ENCODE measurements around the gene SCD5.

SCD5 gene

DNA sequence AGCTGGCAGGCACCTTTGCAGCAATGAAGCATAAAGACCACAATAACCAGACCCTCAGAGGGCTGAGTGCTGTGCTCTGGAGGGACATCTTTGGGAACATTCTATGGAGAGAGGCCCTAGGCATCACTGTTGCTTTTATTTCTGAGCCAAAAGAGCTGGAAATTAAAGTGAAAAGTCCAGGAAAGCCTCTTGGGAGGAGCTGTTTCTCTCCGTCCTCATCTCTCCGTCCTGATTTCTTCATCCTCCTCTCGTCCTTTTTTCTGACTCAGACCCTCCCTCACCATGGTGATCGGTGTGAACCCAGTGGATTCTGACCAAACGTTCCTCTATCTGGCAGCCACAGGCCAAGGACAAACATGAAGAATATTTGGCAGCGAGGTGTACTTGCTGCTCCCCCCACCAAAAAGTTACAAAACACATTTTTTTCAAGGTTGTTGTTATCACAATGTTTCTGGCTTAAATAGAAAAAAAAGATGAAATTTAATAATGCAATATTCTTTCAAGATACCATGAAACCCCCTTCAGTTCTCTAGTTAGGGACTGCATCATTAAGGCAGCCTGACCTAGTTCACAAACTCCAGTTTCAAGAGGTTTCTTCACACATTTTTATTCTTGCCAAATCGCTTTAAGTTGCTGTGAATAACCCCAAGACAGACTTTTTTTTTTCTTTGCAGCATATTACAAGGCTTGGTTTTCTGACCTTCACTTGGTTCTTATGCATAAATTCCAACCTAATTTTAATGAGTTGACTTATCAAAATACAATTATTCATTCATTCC, 80.2 kb downstream of the SCD5 start:
- DNase-seq: no peak

DNA sequence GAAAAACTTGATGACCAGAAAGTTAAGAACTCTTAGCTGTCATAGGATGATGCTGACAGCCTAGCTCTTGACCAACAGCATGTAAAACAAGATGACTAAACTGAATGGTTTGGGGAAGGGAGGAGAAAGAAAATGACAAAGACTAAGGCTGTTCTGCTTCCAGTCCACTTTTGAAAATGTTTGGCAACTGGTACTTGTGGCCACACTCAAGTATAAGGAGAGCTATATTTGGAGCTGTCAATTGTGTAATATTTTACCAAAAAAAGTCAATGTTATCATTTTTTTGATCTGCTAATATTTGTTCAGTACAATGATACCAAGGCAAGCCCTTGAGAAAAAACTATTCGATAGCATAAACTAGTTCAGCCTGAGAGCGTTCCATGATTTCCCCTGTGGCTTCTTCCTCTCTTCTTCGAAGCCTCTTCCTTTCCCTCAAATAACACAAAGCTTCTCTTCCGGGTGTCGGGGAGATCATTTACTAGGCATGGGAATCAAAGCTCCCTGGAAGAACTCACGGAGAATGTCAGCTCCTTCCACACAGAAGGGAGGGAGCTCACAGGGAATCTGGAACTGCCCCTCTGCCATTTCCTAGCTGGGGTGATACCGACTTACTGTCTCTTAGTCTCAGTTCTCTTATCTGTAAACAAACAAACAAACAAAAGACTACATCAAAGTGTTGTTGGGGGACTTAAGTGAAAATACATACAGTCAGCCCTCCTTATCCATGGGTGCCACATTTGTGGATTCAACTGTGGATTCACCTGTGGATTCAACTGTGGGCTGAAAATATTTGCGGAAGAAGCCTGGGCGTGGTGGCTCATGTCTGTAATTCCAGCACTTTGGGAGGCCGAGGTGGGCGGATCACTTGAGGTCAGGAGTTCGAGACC, 82.6 kb downstream of the SCD5 start:
- DNase-seq: no peak

DNA sequence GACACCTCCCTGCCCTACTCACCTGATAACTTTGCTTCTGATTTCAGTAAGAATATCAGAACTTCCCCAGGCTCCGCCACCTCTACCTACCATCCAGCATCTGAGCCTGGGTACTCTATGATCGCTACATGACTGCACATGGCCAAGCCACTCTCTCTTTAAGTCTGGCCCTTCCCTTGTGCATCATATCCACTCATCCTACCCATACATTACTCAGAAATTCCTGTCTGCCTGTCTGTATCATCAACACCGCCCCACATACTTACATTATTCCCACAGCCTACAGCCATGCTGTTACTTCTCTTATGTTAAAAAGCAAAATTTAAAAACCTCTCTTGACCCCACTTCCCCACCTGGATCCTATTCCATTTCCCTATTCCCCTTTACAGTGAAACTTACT, 84.7 kb downstream of the SCD5 start:
- DNase-seq: no peak

DNA sequence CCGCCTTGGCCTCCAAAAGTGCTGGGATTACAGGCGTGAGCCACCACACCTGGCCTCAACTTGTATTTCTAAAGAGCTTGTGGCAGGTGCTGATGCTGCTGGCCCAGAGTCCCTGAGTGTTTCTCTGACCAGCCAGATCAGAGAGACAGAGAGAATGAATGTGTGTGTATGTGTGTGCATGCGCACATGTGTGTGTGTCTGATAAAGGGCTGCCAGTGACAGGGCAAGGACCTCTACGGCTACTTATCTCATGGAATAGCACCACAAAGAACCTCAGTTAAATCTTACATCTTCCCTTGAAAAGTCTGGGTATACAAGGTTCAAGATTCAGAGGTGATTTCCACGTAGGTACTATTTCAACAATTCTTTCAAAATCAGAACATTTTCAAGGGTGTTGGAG, 86.0 kb downstream of the SCD5 start:
- no peak for DNase-seq

DNA sequence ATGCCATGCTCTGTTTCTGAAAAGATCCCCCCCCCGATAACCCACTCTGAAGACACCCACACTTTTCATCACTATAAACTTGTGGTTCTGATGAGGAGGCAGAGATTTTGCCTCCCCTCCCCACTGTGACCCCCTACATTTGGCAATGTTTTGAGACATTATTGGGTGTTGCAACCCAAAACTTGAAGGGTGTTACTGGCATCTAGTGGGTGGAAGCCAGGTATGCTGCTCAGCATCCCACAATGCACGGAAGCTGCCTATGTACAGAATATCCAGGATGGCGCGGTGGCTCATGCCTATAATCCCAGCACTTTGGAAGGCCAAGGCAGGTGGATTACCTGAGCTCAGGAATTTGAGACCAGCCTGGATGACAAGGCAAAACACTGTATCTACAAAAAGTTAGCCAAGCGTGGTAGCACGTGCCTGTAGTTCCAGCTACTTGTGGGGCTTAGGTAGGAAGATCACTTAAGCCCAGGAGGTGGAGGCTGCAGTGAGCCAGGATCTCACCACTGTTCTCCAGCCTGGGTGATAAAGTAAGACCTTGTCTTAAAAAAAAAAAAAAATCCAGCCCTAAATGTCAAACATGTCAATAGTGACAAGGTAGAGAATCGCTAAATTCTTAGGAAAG, 87.3 kb downstream of the SCD5 start:
- no peak for DNase-seq

DNA sequence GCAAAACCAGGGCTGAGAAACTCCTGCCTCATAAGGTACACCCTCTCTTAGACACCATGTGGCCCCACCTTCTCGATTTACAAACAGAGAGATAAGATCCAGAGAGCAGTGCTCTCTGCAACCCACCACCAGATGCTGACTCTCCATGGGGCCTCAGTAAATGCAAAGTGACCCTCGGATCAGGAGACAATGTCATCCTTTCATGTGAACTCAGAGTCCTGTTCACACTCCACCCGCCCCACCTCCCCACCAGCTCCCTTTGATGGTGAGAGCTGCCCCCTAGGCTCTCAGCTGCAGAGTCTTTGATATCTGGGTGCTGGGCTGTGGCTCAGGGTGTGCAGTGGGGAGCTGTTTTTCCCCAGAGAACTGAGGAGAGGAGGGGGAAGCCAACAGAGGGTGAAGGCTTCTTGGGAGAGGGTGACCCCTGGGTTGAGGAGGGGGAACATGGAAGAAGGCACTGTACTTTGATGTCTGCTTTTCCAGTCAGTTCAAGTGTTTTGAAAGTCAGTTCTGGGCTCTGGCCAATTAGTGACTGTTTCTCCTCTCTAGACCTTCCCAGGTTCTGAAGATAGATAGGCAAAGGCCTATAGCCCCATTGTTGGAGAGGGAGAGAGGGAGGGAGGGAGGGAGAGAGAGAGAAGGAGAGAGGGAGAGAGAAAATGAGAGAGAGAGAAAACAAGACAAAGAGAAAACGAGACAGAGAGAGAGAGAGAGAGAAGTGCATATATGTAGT, 88.2 kb downstream of the SCD5 start:
- no peak for DNase-seq

DNA sequence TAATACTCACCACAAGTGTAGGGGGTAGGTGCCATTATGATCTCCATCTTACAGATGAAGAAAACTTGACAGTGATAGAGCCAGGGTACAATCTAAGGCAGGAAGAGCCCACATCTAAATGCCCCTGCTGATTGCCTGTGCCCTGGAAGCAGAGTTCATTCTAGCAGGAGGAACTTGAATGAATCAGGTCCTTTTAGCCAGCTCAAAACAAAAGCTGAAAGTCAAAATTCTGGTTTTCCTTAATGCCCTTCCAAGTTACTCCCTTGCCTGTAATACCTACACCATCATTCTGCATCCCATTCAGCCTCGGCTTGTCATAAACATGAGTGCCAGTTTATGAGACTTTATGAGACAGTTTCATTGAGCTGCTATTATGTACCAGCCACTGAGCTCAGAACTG, 89.6 kb downstream of the SCD5 start:
- DNase-seq: no peak

DNA sequence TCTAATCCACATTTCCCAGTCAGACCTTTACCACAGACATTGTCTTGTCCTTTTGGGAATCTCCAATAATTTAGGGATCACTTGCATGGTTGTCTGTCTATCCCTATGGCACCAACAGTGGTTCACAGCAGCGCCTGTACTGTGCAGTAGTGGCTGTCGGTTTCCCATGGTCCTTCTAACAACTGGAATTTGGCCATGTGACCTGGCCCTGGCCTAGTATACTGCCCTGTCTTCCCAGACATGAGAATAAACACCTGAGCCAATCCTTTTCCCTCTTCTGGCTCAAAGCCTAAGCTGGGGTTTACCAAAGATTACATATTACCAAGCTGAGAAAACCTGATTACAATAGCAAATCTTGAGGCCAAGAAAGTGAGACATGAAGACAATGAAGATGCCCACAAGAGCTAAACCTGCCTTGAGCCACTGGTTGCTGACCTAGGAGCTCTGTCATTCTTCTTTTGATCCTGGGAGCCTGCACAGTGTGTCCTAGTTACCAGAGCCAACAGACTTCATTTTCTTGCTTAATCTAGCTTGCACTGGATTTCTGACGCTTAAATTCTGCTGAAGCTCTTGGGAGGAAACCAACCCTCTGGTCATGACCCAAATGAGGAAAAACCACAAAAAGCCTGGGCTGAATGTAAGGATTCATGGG, 92.1 kb downstream of the SCD5 start:
- no peak for DNase-seq

DNA sequence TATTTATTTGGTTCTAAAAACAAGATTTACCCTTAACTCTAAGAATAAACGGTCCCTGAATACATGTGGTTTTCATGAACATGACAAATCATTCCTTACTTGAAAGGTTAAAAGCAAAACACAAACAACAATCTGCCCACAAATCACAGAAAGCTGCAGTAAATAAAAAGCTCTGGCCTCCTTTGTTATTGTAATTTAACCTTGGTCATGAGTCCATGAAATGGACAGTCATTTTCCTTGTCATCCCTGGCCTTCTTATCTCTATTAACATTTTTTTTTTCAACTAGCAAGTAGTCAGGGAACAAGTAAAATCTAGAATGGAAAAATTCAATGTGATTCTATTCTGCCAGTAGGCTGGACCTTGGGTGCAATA, 92.7 kb downstream of the SCD5 start:
- no peak for DNase-seq

DNA sequence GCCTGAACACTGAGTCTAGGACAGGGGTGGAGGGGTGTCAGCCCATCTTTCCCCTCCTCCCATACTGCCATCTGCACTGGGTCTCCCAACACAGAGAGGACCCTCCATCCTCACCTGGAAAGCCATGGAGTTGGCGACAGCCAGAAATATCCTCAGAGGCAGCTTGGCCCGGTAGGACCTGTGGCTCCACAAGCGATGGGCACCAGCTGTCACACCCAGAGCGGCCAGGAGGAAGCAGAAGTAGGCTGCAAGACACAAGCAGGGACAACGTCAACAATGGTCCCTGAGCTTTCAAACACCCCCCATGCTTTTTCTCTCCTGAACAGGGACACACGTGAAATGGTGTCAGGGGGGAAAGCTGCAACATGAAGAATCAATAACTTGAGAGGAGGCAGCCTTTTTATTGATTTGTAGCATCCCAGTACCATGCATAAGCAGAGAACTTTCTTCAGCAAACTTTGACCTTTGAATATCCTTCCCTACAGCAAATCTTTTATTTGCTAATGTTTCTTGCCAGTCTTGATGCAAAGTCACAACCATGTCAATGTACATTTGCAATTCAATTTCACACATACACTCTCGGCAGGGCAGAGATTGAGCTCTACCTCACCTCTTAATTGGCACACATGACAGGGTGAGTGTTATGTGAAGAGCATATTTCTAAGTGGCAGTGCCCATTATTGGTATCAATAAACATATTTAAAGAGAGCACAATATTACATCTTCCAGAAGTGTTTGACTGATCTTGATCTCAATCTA, 93.2 kb downstream of the SCD5 start:
- DNase-seq: no peak

DNA sequence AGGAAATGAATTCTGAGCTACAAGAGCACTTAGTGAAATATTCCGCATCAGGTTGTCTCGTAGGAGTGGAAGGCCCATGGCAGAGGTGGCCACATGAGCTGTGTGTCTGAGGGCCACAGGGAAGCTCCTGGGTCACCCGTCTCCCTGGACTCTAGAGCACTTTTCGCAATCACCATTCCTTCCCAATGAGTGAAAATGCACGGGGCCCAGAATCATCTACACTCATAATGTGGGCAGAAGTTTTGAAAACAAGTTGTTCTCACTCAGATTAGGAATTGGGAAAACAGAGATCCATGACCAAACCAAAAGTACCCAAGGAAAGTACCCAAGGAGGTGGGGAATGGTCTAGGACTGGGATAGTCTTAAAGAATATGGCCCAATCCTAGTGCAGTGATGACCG, 94.4 kb downstream of the SCD5 start:
- DNase-seq: no peak

DNA sequence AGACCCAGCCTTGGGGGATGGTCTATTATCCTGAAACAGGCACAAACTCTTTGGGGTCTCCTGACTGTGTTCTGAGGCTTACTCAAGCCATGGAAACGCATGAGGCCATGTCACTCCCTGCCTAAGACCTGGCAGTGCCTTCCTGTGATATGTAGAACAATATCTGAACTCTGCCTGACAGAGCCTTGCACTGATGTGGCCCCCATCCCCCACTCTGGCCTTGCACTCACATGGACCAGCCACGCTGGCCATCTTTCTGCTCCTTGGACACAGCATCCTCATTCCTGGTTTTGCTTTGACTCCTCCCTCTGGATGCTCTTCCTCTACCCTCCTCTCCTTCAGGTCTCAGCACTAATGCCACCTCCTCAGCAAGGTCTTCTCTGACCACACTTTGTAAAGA, 100.2 kb downstream of the SCD5 start:
- no peak for DNase-seq

DNA sequence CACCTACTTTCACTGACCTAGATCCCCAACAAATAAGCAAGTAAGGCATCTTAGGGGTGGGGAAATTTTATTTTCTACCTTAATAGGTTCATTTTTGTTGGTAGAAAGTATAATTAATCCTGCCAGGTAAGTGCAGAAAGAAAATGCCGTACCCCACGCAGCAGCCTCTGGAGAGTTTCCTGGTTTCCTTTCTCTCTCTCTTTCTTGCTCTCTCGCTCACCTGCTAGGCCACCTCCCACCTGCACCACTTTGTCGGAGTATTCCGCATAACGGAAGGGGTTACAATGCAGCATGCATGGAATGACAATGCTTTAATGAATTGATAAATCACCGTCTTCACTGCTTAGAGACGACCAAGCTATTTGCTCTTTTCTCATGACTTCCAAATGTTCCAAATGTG, 101.0 kb downstream of the SCD5 start:
- DNase-seq: no peak

DNA sequence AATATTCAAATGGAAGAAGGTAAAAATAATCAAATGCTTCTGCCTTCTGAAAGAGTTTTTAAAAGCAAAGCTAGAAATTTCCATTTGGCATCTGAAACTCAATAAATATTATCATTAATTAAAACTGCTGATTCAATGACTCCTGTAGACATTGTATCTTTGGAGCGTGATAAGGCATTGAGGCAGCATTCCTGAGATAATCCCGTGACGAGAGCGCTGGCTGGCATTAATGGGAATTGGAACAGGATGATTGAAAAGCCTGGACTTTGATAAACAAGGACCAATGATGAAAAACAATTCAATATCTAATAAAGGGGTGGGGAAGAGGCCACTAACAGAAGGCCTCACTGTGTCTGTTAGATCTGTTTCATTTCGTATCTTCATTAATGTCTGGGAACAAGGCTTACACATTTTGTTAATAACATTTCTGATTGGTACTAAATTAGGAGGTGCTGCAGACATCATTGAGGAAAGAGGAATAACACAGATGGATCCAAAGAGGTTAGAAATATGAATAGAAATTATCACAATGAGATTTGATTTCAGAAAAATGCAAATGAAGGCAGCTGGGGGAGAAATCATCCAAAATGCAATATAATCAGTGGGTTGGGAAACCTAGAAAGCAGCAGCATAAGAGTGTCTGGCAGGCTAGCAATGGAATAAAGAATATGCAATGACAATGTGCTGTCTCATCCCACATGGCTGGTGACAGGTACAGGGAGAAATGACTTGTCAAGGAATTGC, 102.3 kb downstream of the SCD5 start:
- no peak for DNase-seq

DNA sequence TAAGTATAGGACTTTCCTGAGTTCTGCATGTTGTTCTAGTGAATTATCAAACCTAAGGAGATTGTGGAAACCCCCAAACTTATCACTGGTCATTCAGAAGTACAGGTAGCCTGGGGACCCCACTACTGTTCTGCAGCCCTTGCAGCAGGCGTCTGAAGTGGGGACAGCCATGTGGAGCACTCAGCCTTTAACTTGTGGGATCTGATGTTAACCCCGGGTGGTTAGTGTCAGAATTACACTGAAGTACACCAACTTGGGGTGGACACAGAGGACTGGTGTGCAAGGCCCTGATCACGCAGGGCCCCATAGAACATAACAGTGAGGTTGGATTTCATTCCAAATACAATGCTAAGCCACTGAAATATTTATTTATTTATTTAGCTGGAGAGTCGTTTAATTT, 103.7 kb downstream of the SCD5 start:
- no peak for DNase-seq

DNA sequence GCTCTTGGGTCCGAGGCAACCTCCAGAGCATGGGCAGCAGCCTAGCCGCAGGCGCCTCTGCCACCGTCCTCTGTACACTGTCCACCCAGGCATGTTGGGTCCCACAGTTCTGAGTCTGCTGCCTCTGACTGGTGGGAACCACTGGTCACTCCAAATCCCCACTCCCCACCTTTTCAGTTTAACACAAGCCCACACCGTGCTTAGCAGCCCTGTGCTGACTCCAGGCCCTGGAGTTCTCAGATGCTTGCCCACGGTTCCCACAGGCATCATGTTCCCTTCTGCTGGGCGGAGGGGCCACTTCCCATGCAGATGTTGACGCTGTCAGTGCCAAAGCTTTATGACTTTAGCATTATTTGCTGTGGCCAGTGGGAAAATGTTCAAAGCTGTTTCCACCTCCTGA, 104.5 kb downstream of the SCD5 start:
- DNase-seq: no peak

DNA sequence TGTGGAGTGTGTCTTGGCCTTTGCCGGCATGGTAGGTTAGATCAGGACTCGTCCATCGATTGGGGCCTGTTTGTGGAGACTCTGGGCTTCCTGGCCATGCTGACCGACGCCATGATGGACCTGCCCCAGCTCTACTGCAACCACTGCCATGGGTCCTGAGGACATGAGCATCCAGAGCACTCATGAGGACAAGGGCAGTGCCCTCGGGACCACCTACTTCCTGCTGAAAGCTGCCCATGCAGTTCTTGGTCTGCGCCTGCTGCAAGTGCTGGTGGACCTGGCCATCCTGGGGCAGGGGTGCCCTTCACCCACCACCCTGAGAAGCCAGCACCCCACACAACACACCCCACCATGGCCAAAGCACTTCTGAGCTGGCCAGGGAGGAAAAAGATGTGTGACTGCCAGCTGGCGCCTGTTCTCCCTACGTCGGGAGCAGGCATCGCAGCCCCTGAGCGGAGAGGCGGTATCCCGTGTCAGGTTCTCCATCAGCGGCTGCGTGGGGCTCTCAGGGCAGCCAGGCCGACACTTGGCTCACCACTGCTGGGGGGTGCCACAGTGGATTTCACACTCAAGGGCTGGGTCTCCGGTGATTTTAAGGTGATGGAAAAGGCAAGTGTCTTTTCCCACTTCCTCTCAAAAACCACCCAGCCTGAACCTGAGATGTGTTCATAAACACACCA, 106.4 kb downstream of the SCD5 start:
- DNase-seq: no peak

DNA sequence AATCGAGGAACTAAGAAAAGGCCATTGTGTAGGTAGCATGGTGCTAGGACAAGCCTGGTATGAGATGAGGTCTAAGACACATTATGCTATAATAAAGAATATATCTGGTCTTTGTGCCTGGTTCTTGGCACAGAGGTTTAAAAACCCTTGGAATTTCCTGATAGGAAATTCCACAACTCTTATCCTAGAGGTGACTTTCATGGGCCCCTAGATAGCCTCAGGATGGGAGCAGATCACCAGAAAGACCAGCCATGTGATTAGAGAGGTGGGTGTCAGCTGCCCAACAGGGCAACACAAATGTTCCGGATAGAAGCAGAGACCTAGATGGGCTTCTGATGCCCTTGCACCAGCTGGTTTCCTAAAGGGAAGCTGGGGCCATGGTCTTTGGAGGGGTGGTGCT, 107.2 kb downstream of the SCD5 start:
- no peak for DNase-seq

DNA sequence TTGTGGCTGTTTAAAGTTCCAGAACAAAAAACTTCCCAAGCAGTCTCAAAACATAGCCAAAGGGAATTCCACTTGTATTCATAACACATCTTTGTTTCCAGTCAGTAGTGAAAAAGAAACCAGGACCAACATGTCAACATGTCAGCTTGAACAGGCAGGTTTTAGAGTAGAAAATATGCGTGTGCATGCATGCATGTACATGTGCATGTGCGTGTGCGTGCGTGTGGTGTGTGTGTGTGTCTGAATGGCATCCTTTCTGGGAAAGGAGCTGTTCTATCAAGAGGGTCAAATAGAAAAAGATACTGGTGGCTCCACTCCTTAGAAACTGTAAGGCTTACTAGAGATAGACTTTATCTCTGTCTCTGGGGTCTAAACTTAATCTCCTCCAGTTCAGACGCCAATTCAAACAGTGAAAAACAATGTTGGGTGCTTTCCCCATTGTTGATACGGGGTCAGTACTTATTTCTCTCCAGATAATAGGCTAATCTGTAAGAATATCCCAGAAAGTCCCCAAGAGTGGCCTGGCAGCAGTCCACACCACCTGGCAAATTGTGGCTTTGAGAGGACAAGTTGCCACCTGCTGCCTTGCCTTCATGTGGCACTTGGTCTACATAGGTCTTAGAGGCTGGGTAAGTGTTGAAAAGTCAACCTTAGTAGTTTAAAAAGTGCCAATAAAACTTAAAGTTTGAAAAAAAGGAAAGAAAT, 110.4 kb downstream of the SCD5 start:
- no peak for DNase-seq

DNA sequence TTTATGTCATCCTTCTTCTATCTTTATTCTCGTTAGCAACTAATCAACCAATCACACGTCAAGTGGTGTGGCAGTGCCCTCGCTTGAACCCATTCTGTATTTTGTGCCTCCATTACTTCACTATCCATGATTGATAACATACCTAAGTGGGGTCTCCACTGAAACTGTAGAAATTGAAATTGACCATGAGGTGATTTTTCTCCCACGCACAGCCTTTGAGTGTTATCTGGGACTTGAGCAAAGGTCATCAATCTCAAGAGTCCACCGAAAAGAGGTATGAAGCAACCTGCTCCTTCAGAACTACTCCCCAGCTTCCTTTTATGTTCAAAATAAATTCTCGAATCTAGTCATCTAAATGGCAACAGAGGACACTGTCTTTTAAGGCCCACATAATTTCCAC, 111.1 kb downstream of the SCD5 start:
- DNase-seq: no peak

All from NCI-H226 (cell line).